Measurements from ENCODE around the gene IQCK.
"Not testable (repeated sequence)": the region's sequence is repeated elsewhere in the genome, so short reads cannot be mapped to it uniquely, and the experiment has no call there.

GRCh38 chr16:19801824-19802223, 83.8 kb downstream of the IQCK start:
- not testable (repeated sequence) for TF ChIP-seq POLR2A, POLR2AphosphoS5 (IDR thresholded peaks at IDR 0.05)
- TF ChIP-seq, protein P1, sequence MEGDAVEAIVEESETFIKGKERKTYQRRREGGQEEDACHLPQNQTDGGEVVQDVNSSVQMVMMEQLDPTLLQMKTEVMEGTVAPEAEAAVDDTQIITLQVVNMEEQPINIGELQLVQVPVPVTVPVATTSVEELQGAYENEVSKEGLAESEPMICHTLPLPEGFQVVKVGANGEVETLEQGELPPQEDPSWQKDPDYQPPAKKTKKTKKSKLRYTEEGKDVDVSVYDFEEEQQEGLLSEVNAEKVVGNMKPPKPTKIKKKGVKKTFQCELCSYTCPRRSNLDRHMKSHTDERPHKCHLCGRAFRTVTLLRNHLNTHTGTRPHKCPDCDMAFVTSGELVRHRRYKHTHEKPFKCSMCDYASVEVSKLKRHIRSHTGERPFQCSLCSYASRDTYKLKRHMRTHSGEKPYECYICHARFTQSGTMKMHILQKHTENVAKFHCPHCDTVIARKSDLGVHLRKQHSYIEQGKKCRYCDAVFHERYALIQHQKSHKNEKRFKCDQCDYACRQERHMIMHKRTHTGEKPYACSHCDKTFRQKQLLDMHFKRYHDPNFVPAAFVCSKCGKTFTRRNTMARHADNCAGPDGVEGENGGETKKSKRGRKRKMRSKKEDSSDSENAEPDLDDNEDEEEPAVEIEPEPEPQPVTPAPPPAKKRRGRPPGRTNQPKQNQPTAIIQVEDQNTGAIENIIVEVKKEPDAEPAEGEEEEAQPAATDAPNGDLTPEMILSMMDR (IDR thresholded peaks at IDR 0.05), result not testable (repeated sequence)
